MCF 10A (cell line): Measurements from ENCODE around the gene TERB1. TPM values are rescaled to one million over a fixed set of nuclear protein-coding genes. Genes with fewer than 3 reads are reported as not detected.

Experiments used
- BruUV-seq: library from RNA; stranded (reverse); fragments of 400-500 nt; replicated peaks from 2 replicates; lab custom pipeline; 2021; lab: Mats Ljungman, UMichigan
- CTCF ChIA-PET: fragments of 300-600 bp; sonication (Branson Sonifier 250); formaldehyde crosslinking; extraction: SDS; loops from one replicate; lab custom pipeline; 2021; ENCODE audit warnings: antibody characterized with exemption, inconsistent platforms; lab: Yijun Ruan, JAX
- POLR2A ChIA-PET: fragments of 300-600, 350-650 bp; sonication (Branson Sonifier 250); formaldehyde crosslinking; extraction: SDS; loops from one replicate; lab custom pipeline; 2020; ENCODE audit warnings: antibody characterized with exemption, inconsistent platforms; lab: Yijun Ruan, JAX
- DNase-seq: peaks from one replicate; pipeline ENCODE4 v3.0.0-alpha.2; 2018; ENCODE audit not compliant: unreplicated experiment
- H3K27ac Mint-ChIP-seq: one replicate; pipeline ENCODE4 v1.8.0; 2022; ENCODE audit warnings: mild to moderate bottlenecking, low read depth, mixed read lengths; ENCODE audit not compliant: unreplicated experiment
- H3K27me3 Mint-ChIP-seq: one replicate; pipeline ENCODE4 v1.8.0; 2022; ENCODE audit warnings: mixed read lengths; ENCODE audit not compliant: insufficient read depth, unreplicated experiment
- H3K36me3 Mint-ChIP-seq: one replicate; pipeline ENCODE4 v1.8.0; 2022; ENCODE audit warnings: mild to moderate bottlenecking, moderate library complexity, mixed read lengths; ENCODE audit not compliant: insufficient read depth, unreplicated experiment
- H3K4me1 Mint-ChIP-seq: one replicate; pipeline ENCODE4 v1.8.0; 2022; ENCODE audit warnings: mixed read lengths; ENCODE audit not compliant: insufficient read depth, unreplicated experiment
- H3K4me3 Mint-ChIP-seq: one replicate; pipeline ENCODE4 v1.8.0; 2022; ENCODE audit warnings: mild to moderate bottlenecking, moderate library complexity, mixed read lengths; ENCODE audit not compliant: unreplicated experiment
- H3K9me3 Mint-ChIP-seq: one replicate; pipeline ENCODE4 v1.8.0; 2022; ENCODE audit warnings: mixed read lengths; ENCODE audit not compliant: unreplicated experiment
- intact Hi-C: fragments of 100-400 bp; cut with micrococcal nuclease; formaldehyde crosslinking; loops from 2 replicates; pipeline ENCODE4 v1.14.1; 2022
- total RNA-seq: library from RNA; stranded (reverse); gene quantifications from 2 replicates; pipeline ENCODE4 v1.2.3, GENCODE V29; 2022
- TF ChIP-seq, protein P1 (sequence below): fragments of 200-600 bp; IDR thresholded peaks from one replicate; pipeline ENCODE4 v1.8.0; 2022; ENCODE audit warnings: antibody characterized with exemption, mild to moderate bottlenecking; ENCODE audit not compliant: unreplicated experiment

Gene TERB1
- total RNA-seq, 1 experiment from 2014 or later: 0.26 TPM

GRCh38 chr16:66728117-66728787, 73.1 kb downstream of the TERB1 start:
- peaks cover 7% of the 10 kb centered on the region for H3K4me1 Mint-ChIP-seq
- BruUV-seq: no TSS peak

GRCh38 chr16:66720766-66721165, 80.6 kb downstream of the TERB1 start:
- DNase-seq: no peak
- POLR2A ChIA-PET: no interaction called here
- CTCF ChIA-PET: interaction anchor here (1.4 to 2.5 kb wide), 2 partner anchors 20 to 59 kb away, joined by 4 to 11 read pairs; no protein-coding TSS in a partner anchor
- Mint-ChIP-seq H3K36me3 (peaks cover 52% of the 10 kb centered on the region), H3K27me3 (no peaks in the 10 kb centered on the region), H3K27ac (peak overlapping the region; percentile 23), H3K4me1 (no peaks in the 10 kb centered on the region), H3K4me3 (no peak overlapping the region), H3K9me3 (no peaks in the 10 kb centered on the region)
- BruUV-seq: no TSS peak
- TF ChIP-seq, protein P1, sequence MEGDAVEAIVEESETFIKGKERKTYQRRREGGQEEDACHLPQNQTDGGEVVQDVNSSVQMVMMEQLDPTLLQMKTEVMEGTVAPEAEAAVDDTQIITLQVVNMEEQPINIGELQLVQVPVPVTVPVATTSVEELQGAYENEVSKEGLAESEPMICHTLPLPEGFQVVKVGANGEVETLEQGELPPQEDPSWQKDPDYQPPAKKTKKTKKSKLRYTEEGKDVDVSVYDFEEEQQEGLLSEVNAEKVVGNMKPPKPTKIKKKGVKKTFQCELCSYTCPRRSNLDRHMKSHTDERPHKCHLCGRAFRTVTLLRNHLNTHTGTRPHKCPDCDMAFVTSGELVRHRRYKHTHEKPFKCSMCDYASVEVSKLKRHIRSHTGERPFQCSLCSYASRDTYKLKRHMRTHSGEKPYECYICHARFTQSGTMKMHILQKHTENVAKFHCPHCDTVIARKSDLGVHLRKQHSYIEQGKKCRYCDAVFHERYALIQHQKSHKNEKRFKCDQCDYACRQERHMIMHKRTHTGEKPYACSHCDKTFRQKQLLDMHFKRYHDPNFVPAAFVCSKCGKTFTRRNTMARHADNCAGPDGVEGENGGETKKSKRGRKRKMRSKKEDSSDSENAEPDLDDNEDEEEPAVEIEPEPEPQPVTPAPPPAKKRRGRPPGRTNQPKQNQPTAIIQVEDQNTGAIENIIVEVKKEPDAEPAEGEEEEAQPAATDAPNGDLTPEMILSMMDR: no peak
- intact Hi-C loops: no loop called here

More at GRCh38 chr16:66728117-66728787, 73.1 kb downstream of the TERB1 start:
- Mint-ChIP-seq H3K27ac (no peak overlapping the region), H3K4me3 (no peak overlapping the region), H3K36me3 (peaks cover 94% of the 10 kb centered on the region), H3K27me3 (no peaks in the 10 kb centered on the region), H3K9me3 (no peaks in the 10 kb centered on the region)
- CTCF ChIA-PET: interaction anchor here (0.5 to 7.7 kb wide), 57 partner anchors 9 to 1814 kb away, joined by 3 to 68 read pairs (median 4); partner anchors contain the start of genes CMTM4 and DYNC1LI2
- intact Hi-C loops: loop anchor here (1.0 kb wide), 1 partner anchor 140 kb away; no protein-coding TSS in a partner anchor
- TF ChIP-seq, protein P1: peak; percentile 53
- peak; percentile 63 for DNase-seq
- POLR2A ChIA-PET: interaction anchor here (0.8 to 1.8 kb wide), 5 partner anchors 13 to 166 kb away, joined by 3 to 6 read pairs (median 3); partner anchors contain the start of genes CMTM4 and DYNC1LI2

- Mint-ChIP-seq H3K9me3 (no peaks in the 10 kb centered on the region), H3K27ac (no peak overlapping the region), H3K27me3 (no peaks in the 10 kb centered on the region), H3K36me3 (peaks cover 37% of the 10 kb centered on the region), H3K4me1 (peaks cover 10% of the 10 kb centered on the region), H3K4me3 (no peak overlapping the region)
- DNase-seq: no peak
- POLR2A ChIA-PET: no interaction called here
- TF ChIP-seq, protein P1: no peak
- CTCF ChIA-PET: interaction anchor here (1.3 kb wide), 1 partner anchor 148 kb away, joined by 3 read pairs; no protein-coding TSS in a partner anchor
- intact Hi-C loops: no loop called here
- no TSS peak for BruUV-seq
These were observed 82.1 kb downstream of the TERB1 start for GRCh38 chr16:66719246-66719645.

DNA sequence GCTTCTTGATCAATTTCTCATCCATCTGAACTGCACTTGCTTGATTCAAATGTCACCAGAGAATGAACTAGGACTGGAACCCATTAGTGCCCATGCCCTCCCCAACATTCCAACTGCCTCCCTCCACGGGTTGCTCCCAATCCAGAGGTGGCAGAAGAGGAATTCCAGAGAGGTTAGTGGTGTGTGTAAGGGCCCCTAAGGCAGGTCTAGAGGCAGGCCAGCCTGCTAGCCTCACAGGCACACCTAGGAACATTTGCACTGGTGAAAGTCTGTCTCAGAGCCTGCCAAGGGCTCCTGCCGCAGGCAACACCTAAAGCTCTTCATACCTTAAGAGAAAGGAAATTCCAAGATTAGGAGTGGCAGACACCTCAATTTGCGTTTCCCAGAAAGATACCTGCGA, 83.6 kb downstream of the TERB1 start:
- no peaks in the 10 kb centered on the region for H3K27me3 Mint-ChIP-seq
- intact Hi-C loops: no loop called here
- H3K4me1 Mint-ChIP-seq: peaks cover 10% of the 10 kb centered on the region
- CTCF ChIA-PET: interaction anchor here (0.6 to 2.0 kb wide), 2 partner anchors 10 to 132 kb away, joined by 3 to 9 read pairs; no protein-coding TSS in a partner anchor
- H3K27ac Mint-ChIP-seq: no peak overlapping the region
- H3K4me3 Mint-ChIP-seq: no peak overlapping the region
- no peak for DNase-seq
- peaks cover 23% of the 10 kb centered on the region for H3K36me3 Mint-ChIP-seq
- H3K9me3 Mint-ChIP-seq: peaks cover 2% of the 10 kb centered on the region
- POLR2A ChIA-PET: interaction anchor here (1.1 kb wide), 1 partner anchor 21 kb away, joined by 4 read pairs; the partner anchor contains the start of gene CMTM4
- BruUV-seq: no TSS peak
- TF ChIP-seq, protein P1: no peak
